GM10847 (cell line): ENCODE data around the gene PARD3.

Experiments used
- POLR2A ChIP-seq: IDR thresholded peaks from 2 replicates; pipeline ENCODE4 v1.6.1; 2011; ENCODE audit not compliant: insufficient read length; ENCODE audit errors: extremely low read depth

PARD3 gene

DNA sequence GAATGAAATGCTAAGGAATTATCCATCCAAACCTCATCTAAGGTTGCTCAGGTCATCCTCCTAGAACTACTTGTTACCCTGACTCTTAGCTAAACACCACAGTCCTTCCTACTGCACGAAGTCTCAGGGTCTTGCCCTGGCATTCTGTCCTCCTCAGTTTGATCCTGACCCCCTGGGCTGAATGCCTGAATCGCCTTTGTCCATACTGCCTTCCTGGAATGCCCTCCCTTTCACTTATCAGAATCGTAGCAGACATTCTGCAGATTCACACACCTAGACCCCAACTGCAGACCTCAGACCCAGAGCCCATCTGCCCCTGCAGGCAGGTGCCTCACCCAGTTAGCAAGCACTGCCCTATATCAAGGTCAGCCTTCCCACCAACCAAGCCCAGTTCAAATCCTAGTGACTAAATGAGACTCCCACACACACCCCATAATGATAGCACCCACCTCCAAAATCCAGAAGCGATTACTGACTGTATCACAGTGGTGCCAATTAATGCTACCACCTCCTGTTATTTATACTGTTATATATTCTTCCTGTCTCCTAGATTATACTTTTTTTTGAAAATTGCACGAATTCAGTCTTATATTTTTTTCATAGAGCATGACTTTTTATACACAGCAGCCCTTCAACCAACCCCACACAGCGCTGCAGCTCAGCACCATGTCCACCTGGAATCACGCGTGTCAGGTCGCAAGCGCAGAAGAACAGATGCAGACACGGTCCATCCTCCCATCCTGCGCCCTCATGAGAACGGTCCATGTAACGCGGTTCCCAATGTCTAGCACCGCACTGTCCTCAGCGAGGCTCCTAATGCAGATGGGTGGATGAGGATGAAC, 3.7 kb downstream of the PARD3 start:
- TF ChIP-seq POLR2A: no peak

DNA sequence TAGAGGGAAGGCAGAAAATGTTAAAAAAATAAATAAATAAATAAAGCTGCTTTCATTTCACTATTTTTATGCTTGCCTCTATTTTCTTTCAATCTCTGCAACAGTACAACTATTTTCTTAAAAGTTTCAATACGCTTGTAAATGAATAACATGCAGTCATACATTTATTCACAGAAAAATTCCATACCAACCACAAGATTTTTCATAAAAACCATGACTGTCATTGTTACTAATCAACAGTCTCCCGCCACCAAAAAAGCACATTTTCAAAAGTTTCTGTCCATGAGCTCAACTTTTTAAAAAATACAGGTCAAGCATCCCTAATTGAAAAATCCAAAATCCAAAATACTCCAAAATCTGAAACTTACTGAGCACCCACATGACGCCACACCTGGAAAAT, 5.3 kb downstream of the PARD3 start:
- no peak for TF ChIP-seq POLR2A

DNA sequence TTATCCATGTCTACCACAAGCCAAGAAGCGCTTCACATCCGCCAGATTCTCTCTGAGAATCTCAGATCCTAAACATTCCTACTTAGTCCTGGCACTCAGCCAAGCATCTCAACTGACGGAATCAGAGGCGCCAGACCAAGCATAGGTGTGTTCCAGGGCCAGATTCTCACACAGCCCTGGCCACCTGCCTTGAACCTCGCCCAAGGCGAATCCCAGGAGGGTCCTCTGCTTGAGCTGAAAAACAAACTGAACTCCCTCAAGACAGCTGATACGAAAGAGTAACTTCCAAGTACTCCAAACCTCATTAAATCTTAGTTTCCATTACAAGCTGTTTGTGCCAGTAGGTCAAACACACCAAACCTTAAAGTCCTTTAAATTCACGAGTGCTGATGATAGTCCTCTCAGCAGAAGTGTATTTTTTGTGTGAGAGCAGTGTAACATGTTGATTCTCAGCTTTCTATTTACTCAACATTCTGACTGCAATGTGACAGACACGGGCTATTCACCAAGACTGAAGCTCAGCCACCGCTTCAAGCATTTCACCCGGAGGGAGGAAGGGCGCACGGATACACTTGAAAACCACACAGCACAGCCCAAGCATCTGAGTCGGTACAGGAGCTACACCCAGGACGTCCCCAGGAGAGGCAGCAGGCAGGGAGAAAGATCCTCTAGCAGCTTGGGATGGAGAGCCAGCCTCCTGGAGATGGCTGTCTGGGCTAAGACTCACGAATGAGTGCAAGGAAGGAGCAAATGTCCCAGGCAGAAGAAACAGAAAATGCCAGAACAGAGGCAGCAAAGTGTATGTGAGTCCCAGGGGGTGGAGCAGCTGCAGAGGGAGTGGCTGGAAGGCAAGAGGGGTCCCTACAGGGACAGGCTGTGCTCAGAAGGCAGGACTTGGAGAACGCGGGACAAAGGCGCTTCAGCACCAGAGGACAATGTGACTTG, 6.0 kb downstream of the PARD3 start:
- no peak for TF ChIP-seq POLR2A

DNA sequence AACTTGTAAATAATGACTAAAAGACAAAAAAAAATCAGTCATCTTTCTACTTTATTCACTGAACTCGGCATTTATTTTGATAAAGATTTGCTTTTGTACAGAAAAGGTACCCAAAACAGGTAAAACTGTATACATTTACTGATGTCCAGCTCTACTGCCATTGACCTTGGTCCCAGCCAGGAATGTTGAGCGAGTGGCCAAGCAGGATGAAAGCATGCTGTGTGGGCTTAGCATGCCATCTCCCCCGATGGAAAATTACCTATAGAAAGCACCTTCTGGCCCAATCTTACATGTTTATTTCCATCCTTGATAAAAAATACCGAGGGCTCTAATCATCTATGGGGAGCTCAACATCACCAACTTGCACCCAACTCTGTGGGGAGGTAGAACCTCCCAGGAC, 6.8 kb downstream of the PARD3 start:
- no peak for TF ChIP-seq POLR2A

DNA sequence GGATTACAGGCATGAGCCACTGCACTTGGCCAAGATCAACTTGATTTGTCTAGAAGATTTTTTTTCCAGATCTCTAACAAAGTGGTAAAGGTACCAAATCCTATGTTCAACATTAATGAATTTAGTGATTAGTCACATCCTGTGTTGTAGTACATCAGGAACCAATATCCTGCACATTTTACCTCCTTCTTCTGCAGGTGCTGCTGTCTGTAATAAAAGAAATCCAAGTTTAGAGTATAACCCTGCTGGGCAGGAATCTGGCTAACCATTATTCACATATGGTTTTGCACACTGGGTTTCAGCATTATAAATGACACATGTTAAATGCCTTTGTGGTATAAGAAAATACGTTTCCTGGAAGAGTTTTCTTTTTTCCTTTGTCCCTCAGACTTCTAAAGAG, 10.8 kb downstream of the PARD3 start:
- TF ChIP-seq POLR2A: no peak

DNA sequence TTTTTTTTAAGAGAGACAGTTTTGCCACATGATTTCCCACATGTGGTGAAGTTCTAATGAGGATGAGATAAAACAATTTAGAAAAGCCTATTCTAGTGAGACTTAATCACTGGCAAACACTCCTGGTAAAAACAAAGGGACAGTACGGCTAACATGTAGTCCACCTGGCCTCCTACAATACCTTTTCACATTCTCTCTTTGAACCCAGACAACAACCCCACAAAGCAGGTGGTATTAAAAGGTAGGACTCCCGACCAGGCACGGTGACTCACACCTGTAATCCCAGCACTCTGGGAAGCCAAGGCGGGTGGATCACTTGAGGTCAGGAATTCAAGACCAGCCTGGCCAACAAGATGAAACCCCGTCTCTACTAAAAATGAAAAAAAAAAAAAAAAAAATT, 12.4 kb downstream of the PARD3 start:
- no peak for TF ChIP-seq POLR2A

DNA sequence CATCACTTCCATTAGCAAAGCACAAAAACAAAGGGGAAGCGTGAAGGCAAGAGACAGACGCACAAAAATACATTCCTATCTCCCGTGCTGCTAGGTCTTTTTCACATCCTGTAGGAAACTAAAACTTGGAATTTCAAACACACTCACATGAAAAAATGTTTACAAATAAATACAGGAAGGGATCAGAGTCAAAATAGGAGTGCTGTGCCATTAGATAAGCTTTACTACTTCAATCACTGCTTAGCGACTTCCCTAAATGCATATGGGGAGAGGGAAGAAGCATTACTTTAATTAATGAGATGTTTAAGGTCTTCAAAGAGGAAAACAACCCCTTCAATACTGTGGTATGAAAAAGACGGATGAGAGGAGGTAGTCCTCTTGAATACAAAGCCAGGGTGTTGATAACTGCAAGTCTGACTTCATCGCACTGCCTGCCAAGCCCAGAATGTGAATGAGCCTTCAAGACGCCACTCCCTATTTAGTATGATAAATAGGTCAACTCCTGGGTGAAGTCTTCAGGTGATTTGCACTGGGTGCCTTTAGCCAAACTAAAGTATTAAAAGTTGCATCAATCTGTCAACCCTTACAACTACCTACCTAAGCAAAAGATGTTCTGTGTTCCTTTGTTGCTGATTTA, 13.9 kb downstream of the PARD3 start:
- TF ChIP-seq POLR2A: no peak

DNA sequence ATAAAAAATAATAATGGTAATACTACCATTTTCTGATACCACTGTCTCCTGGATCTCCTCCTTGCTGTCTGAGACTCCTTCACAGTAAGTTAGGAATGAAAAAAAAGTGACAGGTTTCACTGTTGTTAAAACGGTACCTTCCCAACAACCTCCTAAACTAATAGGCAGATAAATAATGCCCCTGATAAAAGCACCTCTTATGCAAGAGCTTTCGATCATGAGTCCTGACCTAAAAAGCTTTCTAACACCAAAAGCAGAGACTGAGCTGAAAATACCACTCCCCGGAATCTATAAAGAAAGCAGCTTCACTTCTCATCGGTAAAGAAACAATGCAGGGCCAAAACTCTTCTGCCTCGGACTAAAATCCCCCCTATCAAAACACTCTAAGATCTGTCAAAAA, 14.5 kb downstream of the PARD3 start:
- no peak for TF ChIP-seq POLR2A

DNA sequence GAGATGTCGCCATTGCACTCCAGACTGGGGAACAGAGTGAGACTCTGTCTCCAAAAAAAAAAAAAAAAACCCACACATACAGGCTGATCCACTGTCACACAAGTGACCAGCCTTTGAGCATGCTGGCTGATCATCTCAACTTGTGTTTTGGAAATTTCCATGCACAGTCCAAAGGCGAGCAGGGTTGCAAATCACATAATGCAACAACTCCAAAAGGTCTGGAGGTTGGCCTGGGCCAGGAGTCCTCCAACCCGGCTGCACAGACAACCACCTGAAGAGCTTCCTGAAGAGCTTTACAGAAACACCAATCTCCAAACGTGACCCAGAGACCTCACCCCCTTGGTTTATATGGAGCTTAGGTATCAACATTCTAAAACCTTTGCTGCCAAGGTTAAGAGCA, 16.4 kb downstream of the PARD3 start:
- TF ChIP-seq POLR2A: no peak

DNA sequence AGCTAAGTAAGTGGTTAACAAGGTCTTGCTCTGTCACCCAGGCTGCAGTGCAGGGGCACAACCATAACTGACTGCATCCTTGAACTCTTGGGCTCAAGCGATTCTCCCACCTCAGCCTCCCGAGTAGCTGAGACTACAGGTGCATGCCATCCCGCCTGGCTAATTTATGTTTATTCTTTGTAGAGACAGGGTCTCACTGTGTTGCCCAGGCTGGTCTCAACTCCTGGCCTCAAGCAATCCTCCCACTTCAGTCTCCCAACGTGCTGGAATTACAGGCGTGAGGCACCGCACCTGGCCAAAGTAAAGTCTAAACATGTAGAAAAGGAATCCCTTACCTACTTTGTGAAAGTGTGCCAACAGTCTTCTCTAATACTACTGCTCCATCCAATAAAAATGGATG, 17.9 kb downstream of the PARD3 start:
- no peak for TF ChIP-seq POLR2A

DNA sequence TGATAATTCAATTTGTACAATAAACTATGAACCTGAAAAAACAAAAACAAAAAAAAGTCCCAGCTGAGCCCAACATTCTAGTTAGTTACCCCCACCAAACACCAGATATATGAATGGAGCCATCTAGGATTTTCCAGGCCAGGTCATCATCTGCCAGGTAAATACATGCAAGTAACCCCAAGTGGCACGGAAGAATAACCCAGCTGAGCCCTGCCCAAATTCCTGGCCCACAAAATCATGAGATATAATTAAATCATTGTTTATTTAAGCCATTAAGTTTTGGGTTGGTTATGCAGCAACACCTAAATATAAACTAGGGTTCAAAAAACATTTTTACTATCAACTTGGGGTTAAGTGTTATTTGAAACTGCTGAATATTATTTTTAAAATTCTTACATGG, 19.0 kb downstream of the PARD3 start:
- no peak for TF ChIP-seq POLR2A

DNA sequence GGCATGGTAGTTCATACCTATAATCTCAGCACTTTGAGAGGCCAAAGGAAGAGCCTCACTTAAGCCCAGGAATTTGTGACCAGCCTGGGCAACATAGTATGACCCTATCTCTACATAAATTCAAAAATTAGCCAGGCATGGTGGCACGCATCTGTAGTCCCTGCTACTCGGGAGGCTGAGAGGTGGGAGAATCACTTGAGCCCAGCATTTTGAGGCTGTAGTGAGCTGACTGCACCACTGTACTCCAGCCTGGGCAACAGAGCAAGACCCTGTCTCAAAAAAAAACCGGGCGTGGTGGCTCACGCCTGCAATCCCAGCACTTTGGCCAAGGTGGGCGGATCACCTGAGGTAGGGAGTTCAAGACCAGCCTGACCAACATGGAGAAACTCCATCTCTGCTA, 19.8 kb downstream of the PARD3 start:
- TF ChIP-seq POLR2A: no peak

DNA sequence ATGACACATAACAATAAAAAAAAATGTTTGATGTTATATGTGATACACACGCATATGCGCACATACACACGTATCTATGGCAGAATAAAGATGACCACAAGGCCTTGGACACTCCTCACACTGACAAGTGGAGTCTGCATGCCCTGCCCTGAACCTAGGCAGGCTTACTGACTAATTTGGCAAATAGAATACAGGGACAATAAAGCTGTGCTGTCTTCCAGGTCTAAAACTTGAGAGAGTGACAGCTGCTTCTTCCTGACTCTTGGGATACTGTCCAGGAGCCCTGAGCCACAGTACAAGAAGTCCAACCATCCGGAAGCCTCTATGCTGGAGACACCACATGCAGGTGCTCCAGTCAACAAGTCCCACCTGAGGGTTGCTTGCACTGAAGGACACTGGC, 20.3 kb downstream of the PARD3 start:
- no peak for TF ChIP-seq POLR2A

DNA sequence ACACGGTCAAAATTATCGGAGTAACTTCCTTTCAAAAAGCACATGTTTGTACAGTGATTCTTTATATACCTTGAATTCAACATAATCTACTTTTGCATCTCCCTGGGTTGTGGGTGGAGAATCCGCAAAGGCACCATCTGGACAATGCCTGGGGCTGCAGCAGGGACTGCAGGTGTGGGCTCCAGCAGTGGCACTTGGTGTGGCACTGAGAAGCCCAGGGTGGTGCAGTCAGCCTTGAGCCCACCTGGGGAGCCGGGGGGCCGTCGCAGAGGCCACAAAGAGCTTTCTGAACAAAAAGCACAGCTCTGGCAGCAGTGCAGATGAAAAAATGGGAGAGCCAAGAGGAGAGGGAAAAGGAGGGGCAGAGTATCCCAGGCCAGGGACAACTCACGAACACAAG, 22.2 kb downstream of the PARD3 start:
- no peak for TF ChIP-seq POLR2A

DNA sequence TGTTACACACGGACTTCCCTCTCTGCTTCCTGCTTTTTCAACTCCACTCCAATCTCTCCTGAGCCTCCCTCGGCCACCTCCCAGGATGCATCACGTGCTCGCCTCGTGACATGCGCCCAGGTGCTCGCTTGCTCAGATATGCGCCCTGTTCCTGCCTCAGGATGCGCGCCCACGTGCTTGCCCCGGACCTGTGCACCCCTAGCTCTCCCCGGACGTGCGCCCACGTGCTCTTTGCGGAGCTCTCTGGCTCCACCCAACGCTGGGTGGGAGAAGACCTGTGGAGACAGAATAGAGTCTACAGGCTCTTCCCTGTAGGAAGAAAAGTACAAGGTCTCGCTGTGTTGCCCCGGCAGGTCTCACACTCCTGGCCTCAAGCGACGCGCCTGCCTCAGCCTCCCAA, 23.1 kb downstream of the PARD3 start:
- no peak for TF ChIP-seq POLR2A

DNA sequence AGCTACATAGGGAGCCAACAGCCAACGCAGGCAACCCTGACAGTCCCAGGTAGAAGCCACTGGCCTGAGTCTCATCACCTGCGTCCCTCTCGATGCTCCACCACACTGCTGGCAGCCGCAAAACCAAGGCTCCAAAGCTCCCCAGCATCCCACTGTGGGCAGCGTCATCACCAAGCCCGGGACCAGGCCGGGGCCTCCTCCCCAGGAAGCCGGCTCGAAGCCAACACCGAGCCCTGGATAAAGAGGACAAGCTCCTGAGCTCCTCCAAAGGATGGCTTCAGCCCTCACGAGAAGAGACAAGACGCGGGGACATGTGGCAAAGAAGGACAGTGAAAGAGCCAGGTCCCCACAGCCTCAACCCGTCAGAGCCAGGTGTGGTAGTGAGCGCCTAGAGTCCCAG, 23.9 kb downstream of the PARD3 start:
- no peak for TF ChIP-seq POLR2A

DNA sequence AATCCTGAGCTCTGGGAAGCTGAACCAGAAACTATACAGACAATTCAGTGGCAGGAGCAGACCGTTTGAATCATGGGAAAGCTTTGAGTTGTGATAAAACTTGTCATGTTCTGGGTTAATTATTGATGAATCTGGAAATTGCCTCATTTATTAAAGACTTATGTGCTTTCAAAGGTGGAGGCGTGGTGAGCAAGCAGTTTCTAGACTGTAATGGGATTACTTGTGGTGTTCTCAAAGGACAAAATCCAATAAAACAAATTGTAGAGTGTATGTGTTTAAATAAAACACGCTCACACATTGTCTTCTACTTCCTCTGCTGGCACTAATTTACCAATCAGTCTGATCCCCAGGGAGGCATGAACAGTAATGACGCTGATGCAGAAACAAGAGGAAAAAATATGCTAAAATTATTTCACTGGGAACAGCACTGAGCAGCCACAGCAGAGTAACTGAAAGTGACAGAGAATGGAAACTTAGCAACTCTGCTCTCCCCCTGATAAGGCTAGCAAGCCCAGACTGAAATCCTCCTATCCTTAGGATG, 25.1 kb downstream of the PARD3 start:
- TF ChIP-seq POLR2A: no peak
